ENCODE measurements around the gene CCDC134.

CCDC134 gene

DNA sequence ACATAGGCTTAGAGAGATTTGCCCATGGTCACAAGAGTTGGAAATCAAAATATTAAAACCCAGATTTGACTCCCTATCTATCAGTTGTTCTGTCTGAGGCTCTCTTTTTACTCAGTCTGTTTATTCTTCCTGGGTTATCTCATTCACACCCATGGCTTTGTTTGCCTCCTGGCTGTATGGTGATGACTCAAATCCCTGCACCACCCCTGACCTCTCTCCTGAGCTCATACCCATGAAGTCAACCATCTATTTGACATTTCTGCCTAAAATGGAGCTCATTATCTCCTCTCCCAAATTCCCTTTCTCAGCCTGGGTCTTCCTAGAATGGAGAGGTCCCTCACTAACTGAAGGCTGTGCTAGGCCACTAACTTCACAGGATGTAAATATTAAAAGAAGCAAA lies 27.8 kb upstream of the CCDC134 start:
- no peak overlapping the region for H3K9ac ChIP-seq (ENCODE audit: low read length)
- no peak overlapping the region for H3K27ac ChIP-seq (ENCODE audit: low read depth, low read length)
- H3K4me1 ChIP-seq (ENCODE audit: insufficient read depth, low read length): no peaks in the 10 kb centered on the region
- H3K9me3 ChIP-seq (ENCODE audit: low read length): no peaks in the 10 kb centered on the region
- no peaks in the 10 kb centered on the region for H3K36me3 ChIP-seq (ENCODE audit: insufficient read depth, low read length)
- H3K4me3 ChIP-seq (ENCODE audit: low read depth in 1 of 2, low read length in 2 of 2): no peak overlapping the region
- no peaks in the 10 kb centered on the region for H3K27me3 ChIP-seq (ENCODE audit: control insufficient read depth in 1 of 2, insufficient read depth in 2 of 2, low read length in 2 of 2)

DNA sequence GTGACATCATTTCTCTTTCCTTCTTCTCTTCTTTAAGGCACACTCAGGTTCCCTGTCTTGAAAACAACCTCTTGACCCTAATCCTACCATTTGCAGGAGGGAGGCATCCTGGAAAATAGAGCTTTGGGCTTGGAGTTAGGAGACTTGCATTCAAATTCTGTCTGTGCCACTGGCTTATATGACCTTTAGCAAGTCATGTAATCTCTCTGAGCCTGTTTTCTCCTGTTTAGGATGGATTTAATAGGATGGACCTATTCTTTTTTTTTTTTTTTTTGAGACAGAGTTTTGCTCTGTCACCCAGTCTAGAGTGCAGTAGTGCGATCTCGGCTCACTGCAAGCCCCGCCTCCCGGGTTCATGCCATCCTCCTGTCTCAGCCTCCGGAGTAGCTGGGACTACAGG lies 25.1 kb upstream of the CCDC134 start:
- H3K27ac ChIP-seq (ENCODE audit: low read depth, low read length): no peak overlapping the region
- H3K27me3 ChIP-seq (ENCODE audit: control insufficient read depth in 1 of 2, insufficient read depth in 2 of 2, low read length in 2 of 2): no peaks in the 10 kb centered on the region
- H3K9me3 ChIP-seq (ENCODE audit: low read length): no peaks in the 10 kb centered on the region
- H3K9ac ChIP-seq (ENCODE audit: low read length): no peak overlapping the region
- H3K36me3 ChIP-seq (ENCODE audit: insufficient read depth, low read length): no peaks in the 10 kb centered on the region
- no peak overlapping the region for H3K4me3 ChIP-seq (ENCODE audit: low read depth in 1 of 2, low read length in 2 of 2)
- H3K4me1 ChIP-seq (ENCODE audit: insufficient read depth, low read length): no peaks in the 10 kb centered on the region

DNA sequence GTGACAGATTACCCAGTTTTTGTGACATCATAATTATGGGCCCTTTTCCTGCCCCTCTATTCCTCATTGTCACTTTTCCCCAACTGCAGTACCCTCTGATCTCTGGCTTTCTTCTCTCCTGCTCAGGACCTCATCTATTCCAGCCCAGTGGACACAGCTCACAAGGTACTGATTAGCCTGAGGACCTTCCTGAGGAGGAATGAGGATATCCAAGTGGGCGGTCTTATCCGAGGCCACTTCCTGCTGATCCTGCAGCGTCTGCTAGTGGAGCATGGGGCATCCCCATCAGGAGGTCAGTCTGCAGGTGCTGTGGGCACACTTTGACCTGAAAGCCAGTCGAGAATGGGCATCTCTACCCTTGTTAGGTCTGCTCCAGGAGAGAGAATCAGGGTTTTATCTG lies 24.5 kb upstream of the CCDC134 start:
- Histone ChIP-seq H3K4me1 (ENCODE audit: insufficient read depth, low read length) (no peaks in the 10 kb centered on the region), H3K9me3 (ENCODE audit: low read length) (no peaks in the 10 kb centered on the region), H3K27ac (ENCODE audit: low read depth, low read length) (no peak overlapping the region), H3K9ac (ENCODE audit: low read length) (no peak overlapping the region), H3K36me3 (ENCODE audit: insufficient read depth, low read length) (no peaks in the 10 kb centered on the region), H3K4me3 (ENCODE audit: low read depth in 1 of 2, low read length in 2 of 2) (no peak overlapping the region), H3K27me3 (ENCODE audit: control insufficient read depth in 1 of 2, insufficient read depth in 2 of 2, low read length in 2 of 2) (no peaks in the 10 kb centered on the region)

DNA sequence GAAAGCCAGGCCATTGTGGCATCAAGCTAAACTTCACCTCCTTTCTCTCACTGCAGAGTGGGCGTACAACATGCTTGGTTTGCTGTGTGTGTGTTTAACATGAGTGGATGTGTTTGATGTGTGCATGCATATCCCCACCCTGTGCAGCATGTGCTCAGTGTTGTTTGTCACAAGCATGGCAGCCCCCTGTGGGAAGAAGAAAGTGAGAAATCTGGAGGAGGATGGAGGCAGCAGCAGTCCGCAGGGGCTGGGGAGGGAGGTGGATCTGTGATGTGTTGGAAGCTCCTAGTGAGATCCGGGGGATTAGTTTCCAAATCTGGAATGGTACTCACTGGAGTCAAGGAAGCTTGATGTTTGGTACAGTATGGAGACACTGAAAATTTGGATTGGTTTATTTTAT lies 24.1 kb upstream of the CCDC134 start:
- Histone ChIP-seq H3K4me3 (ENCODE audit: low read depth in 1 of 2, low read length in 2 of 2) (no peak overlapping the region), H3K4me1 (ENCODE audit: insufficient read depth, low read length) (no peaks in the 10 kb centered on the region), H3K9me3 (ENCODE audit: low read length) (no peaks in the 10 kb centered on the region), H3K27ac (ENCODE audit: low read depth, low read length) (no peak overlapping the region), H3K27me3 (ENCODE audit: control insufficient read depth in 1 of 2, insufficient read depth in 2 of 2, low read length in 2 of 2) (no peaks in the 10 kb centered on the region), H3K9ac (ENCODE audit: low read length) (no peak overlapping the region), H3K36me3 (ENCODE audit: insufficient read depth, low read length) (no peaks in the 10 kb centered on the region)

DNA sequence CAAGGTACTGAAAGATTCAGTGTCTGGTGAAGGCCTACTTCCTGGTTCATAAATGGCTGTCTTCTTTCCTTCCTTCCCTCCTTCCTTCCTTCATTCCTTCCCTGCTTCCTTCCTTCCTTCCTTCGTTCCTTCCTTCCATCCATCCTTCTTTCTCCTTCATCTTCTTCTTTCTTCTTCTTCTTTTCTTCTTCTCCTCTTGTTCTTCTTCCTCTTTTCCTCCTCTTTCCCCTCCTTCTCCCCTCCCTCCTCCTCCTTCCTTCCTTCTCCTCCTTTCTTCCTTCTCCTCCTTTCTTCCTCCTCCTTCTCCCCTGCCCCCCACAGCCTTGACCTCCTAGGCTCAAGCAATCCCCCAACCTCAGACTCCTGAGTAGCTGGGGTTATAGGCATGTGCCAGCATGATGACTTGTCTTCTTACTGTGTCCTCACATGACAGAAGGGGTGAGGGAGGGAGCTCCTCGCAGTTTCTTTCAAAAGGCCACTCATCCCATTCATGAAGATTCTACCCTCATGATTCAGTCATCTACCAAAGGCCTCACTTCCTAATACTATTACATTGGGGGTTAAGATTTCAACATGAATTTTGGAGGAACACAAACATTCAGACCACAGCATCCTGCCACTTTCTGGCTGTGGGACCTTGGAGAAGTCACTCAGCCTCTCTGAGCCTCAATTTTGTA lies 22.6 kb upstream of the CCDC134 start:
- no peaks in the 10 kb centered on the region for H3K36me3 ChIP-seq (ENCODE audit: insufficient read depth, low read length)
- H3K4me3 ChIP-seq (ENCODE audit: low read depth in 1 of 2, low read length in 2 of 2): no peak overlapping the region
- H3K9me3 ChIP-seq (ENCODE audit: low read length): no peaks in the 10 kb centered on the region
- H3K9ac ChIP-seq (ENCODE audit: low read length): no peak overlapping the region
- H3K27ac ChIP-seq (ENCODE audit: low read depth, low read length): no peak overlapping the region
- H3K4me1 ChIP-seq (ENCODE audit: insufficient read depth, low read length): no peaks in the 10 kb centered on the region
- H3K27me3 ChIP-seq (ENCODE audit: control insufficient read depth in 1 of 2, insufficient read depth in 2 of 2, low read length in 2 of 2): no peaks in the 10 kb centered on the region

DNA sequence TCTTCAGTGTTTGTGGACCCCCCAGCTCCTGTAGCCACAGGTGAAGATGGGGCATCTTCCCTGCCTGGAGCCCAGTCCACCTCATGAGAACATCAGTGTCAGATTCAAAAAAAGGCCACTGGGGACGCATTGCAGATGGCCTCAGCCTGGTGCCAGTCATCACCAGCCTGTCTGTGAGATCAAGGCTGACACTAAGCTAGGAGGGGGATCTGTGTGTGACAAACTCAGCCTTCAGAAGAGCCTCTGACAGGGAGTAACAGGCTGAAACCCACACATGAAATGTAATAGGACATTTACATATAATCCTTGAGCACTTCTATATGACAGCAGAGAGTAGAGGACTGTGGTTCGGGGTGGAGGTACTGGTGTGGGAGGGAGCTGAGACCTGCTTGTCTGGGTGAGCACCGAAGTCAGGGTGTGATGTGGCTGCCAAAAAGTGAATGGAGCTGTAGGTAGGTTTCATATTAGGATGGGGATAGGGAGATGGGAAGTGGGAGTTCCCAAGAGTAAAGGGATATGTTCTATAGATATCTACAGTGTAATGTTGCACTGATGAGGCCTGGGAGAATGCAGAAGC lies 20.5 kb upstream of the CCDC134 start:
- H3K27me3 ChIP-seq (ENCODE audit: control insufficient read depth in 1 of 2, insufficient read depth in 2 of 2, low read length in 2 of 2): no peaks in the 10 kb centered on the region
- no peaks in the 10 kb centered on the region for H3K4me1 ChIP-seq (ENCODE audit: insufficient read depth, low read length)
- no peaks in the 10 kb centered on the region for H3K36me3 ChIP-seq (ENCODE audit: insufficient read depth, low read length)
- no peak overlapping the region for H3K9ac ChIP-seq (ENCODE audit: low read length)
- no peak overlapping the region for H3K4me3 ChIP-seq (ENCODE audit: low read depth in 1 of 2, low read length in 2 of 2)
- no peak overlapping the region for H3K27ac ChIP-seq (ENCODE audit: low read depth, low read length)
- H3K9me3 ChIP-seq (ENCODE audit: low read length): no peaks in the 10 kb centered on the region

DNA sequence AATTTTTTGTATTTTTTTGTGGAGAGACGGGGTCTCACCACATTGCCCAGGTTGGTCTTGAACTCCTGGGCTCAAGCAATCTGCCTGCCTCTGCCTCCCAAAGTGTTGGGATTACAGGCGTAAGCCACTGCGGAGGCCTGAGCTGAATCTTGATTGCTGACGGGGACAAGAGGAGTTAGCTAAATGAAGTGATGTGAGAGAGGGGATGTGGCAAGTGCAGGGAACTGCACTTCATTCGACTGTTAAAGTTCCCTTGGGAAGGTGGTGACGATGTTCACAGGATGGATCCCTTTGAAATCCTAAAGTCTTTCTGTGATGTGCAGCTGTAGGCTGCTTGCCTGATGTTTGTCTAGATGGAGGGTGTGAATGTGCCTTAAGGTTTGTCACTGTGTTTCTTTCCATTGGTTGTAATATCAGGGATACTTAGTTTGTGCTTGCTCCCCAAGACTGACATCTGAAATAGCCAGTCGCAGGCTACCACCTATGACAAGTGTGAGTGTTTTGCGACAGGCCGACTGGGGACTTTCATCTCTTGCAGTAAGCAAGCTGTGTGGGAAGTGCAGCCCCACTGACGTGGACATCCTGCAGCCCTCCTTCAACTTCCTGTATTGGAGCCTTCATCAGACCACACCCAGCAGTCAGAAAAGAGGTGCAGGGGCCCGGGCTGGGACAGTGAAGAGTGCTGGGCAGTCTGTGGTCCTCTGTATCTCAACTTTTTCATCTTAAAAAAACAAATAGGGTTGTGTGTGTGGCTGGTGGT lies 19.6 kb upstream of the CCDC134 start:
- H3K9me3 ChIP-seq (ENCODE audit: low read length): no peaks in the 10 kb centered on the region
- no peak overlapping the region for H3K4me3 ChIP-seq (ENCODE audit: low read depth in 1 of 2, low read length in 2 of 2)
- H3K27me3 ChIP-seq (ENCODE audit: control insufficient read depth in 1 of 2, insufficient read depth in 2 of 2, low read length in 2 of 2): no peaks in the 10 kb centered on the region
- no peaks in the 10 kb centered on the region for H3K4me1 ChIP-seq (ENCODE audit: insufficient read depth, low read length)
- no peak overlapping the region for H3K9ac ChIP-seq (ENCODE audit: low read length)
- H3K36me3 ChIP-seq (ENCODE audit: insufficient read depth, low read length): no peaks in the 10 kb centered on the region
- no peak overlapping the region for H3K27ac ChIP-seq (ENCODE audit: low read depth, low read length)

DNA sequence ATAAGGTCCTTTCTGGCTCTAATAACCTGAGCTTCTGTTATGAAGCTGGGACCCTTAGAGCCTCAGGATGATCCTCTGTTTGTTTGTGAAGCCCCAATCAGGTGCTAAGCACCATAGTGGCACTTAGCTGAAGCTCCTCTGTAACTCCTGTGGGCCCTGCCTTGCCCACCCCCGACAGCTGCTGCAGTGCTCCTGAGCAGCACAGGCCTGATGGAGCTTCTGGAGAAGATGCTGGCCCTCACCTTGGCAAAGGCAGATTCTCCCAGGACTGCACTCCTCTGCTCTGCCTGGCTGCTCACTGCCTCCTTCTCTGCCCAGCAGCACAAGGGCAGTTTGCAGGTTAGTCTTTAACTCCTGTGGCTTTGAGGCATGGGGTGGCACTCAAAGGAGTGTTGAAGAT lies 19.0 kb upstream of the CCDC134 start:
- H3K9ac ChIP-seq (ENCODE audit: low read length): no peak overlapping the region
- no peaks in the 10 kb centered on the region for H3K9me3 ChIP-seq (ENCODE audit: low read length)
- no peaks in the 10 kb centered on the region for H3K4me1 ChIP-seq (ENCODE audit: insufficient read depth, low read length)
- H3K27ac ChIP-seq (ENCODE audit: low read depth, low read length): no peak overlapping the region
- H3K36me3 ChIP-seq (ENCODE audit: insufficient read depth, low read length): no peaks in the 10 kb centered on the region
- H3K4me3 ChIP-seq (ENCODE audit: low read depth in 1 of 2, low read length in 2 of 2): no peak overlapping the region
- H3K27me3 ChIP-seq (ENCODE audit: control insufficient read depth in 1 of 2, insufficient read depth in 2 of 2, low read length in 2 of 2): no peaks in the 10 kb centered on the region

DNA sequence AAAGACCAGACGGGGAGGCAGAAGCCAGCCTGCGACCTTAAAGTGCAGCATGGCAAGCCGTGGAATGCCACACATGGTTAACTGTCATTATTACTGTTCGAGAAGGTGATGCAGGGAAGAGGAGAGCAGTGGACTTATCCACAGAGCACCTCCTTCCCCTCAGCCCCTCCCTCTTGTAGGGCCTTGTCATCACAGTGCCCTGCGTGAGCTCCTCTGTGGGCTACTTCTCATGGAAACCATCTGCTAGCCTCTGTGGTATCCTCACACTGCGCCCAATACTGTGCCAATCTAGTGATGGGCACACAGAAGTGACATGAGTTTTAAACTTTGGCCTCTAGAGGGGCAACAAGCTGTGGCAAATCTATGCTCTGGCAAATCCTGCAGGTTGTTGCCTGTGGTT lies 18.2 kb upstream of the CCDC134 start:
- H3K36me3 ChIP-seq (ENCODE audit: insufficient read depth, low read length): no peaks in the 10 kb centered on the region
- H3K27me3 ChIP-seq (ENCODE audit: control insufficient read depth in 1 of 2, insufficient read depth in 2 of 2, low read length in 2 of 2): no peaks in the 10 kb centered on the region
- H3K4me1 ChIP-seq (ENCODE audit: insufficient read depth, low read length): no peaks in the 10 kb centered on the region
- H3K27ac ChIP-seq (ENCODE audit: low read depth, low read length): no peak overlapping the region
- H3K9ac ChIP-seq (ENCODE audit: low read length): no peak overlapping the region
- H3K4me3 ChIP-seq (ENCODE audit: low read depth in 1 of 2, low read length in 2 of 2): no peak overlapping the region
- H3K9me3 ChIP-seq (ENCODE audit: low read length): no peaks in the 10 kb centered on the region

DNA sequence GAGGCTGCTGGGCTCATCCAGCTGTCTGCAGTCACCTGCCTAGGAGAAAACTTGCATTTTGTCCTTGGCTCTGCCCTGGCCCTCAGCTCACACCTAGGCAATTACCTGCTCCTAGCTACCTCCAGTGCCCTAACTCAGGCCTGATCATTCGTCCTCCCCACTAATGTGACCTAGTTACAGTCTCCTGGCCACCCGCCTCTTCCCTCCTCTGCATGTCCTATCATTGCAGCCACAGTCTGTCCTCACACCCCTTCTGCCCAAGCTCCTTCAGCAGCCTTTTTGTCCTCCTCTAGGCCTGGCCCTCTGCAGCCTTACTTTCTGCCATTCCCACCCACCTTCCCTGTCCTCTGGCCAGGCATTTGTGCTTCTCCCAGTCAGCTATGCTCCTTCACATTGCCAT lies 17.7 kb upstream of the CCDC134 start:
- Histone ChIP-seq H3K27ac (ENCODE audit: low read depth, low read length) (no peak overlapping the region), H3K36me3 (ENCODE audit: insufficient read depth, low read length) (no peaks in the 10 kb centered on the region), H3K9me3 (ENCODE audit: low read length) (no peaks in the 10 kb centered on the region), H3K4me3 (ENCODE audit: low read depth in 1 of 2, low read length in 2 of 2) (no peak overlapping the region), H3K4me1 (ENCODE audit: insufficient read depth, low read length) (no peaks in the 10 kb centered on the region), H3K27me3 (ENCODE audit: control insufficient read depth in 1 of 2, insufficient read depth in 2 of 2, low read length in 2 of 2) (no peaks in the 10 kb centered on the region), H3K9ac (ENCODE audit: low read length) (no peak overlapping the region)

DNA sequence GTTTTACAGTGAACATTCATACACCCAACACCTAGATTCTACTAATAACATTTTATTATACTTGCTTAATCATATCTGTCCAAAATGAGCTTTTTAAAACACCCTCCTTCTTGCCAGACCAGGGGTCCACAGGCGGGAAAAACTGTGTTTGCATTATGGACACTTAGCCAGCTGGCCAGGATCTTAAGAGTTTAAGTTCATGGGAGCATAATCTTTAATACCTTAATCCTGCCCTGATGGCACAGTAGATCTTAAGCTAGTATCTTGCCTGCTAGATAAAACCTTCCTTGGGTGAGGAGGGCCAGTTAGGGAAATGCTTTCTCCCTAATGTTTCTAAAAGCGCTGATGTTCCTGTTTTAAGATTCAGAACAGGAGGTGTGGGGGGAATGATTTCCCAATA lies 13.1 kb upstream of the CCDC134 start:
- Histone ChIP-seq H3K4me1 (ENCODE audit: insufficient read depth, low read length) (no peaks in the 10 kb centered on the region), H3K4me3 (ENCODE audit: low read depth in 1 of 2, low read length in 2 of 2) (no peak overlapping the region), H3K27ac (ENCODE audit: low read depth, low read length) (no peak overlapping the region), H3K9me3 (ENCODE audit: low read length) (no peaks in the 10 kb centered on the region), H3K36me3 (ENCODE audit: insufficient read depth, low read length) (no peaks in the 10 kb centered on the region), H3K9ac (ENCODE audit: low read length) (no peak overlapping the region), H3K27me3 (ENCODE audit: control insufficient read depth in 1 of 2, insufficient read depth in 2 of 2, low read length in 2 of 2) (no peaks in the 10 kb centered on the region)

DNA sequence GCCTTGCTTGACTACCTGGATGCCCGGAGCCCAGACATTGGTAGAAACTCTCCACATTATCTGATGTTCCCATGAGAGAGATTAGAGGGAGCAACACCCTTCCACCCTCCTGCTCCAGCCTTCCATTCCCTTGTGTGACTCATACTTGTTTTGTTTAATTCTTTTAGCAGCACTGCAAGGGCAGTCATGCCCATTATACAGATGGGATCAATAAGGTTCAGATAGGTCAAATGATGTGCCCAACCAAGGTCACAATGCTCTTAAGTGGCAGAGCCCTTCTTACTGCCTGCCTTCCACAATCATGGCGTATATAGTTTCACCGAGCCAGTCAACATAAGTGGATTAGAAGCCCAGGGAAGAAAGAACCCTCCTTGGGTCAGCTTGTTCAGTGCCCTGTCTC lies 6.6 kb upstream of the CCDC134 start:
- H3K9ac ChIP-seq (ENCODE audit: low read length): no peak overlapping the region

More for the DNA sequence above, 6.6 kb upstream of the CCDC134 start:
- H3K4me1 ChIP-seq (ENCODE audit: insufficient read depth, low read length): no peaks in the 10 kb centered on the region
- no peaks in the 10 kb centered on the region for H3K27me3 ChIP-seq (ENCODE audit: control insufficient read depth in 1 of 2, insufficient read depth in 2 of 2, low read length in 2 of 2)
- no peaks in the 10 kb centered on the region for H3K9me3 ChIP-seq (ENCODE audit: low read length)
- H3K27ac ChIP-seq (ENCODE audit: low read depth, low read length): no peak overlapping the region
- H3K4me3 ChIP-seq (ENCODE audit: low read depth in 1 of 2, low read length in 2 of 2): no peak overlapping the region
- H3K36me3 ChIP-seq (ENCODE audit: insufficient read depth, low read length): no peaks in the 10 kb centered on the region

Data from muscle layer of colon (tissue), 2 donors.